Stimulated activated naive CD4-positive, alpha-beta T cell treated with Interleukin-2 at 50 U/mL for 16 hours (primary cell): ENCODE results near the gene RCAN2.
"Not testable (repeated sequence)": the region's sequence is repeated elsewhere in the genome, so short reads cannot be mapped to it uniquely, and the experiment has no call there.

ENCODE experiments used
- DNase-seq: peaks from one replicate; lab custom pipeline; 2025; lab: John Stamatoyannopoulos, UW

The RCAN2 gene

GRCh38 chr6:46440141-46440540 is 51.1 kb downstream of the RCAN2 start:
- DNase-seq, result no peak

DNA sequence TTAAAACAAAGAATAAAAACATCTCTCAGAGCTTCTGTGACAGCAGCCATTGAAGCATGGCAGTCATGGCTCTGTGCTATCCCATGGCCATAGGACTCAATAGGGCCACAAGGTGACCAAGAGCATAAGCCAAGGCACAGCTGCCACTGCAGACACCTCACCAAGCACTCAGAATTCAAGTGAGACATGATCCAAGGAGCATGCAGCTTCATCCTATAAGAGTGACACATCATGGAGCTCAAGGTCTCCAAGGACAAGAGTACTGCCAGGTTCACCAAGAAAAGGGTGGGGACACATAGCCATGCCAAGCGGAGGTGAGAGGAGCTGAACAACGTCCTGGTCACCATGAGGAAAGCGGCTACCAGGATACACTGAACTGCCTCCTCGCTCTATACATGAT is 53.0 kb downstream of the RCAN2 start:
- DNase-seq, result no peak

- DNase-seq, result no peak
Measured at GRCh38 chr6:46437671-46438221, 53.5 kb downstream of the RCAN2 start.

- DNase-seq, result no peak
Measured at GRCh38 chr6:46422619-46423018, 68.6 kb downstream of the RCAN2 start.

DNA sequence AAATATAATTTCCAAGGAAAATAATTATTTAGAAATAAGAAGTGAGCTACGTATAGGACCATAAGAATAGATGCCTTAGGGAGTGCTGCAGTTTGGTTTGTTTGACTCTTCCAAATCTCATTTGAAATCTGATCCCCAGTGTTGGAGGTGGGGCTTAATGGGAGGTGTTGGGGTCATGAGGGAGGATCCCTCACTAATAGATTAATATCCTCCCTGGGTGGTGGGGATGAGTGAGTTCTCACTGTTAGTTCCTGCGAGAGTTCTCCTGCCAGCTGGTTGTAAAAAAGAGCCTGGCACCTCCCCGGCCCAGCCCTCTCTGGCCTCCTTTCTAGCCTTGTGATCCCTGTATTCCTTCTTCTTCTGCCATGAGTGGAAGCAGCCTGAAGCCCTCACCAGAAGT is 69.3 kb downstream of the RCAN2 start:
- no peak for DNase-seq

DNA sequence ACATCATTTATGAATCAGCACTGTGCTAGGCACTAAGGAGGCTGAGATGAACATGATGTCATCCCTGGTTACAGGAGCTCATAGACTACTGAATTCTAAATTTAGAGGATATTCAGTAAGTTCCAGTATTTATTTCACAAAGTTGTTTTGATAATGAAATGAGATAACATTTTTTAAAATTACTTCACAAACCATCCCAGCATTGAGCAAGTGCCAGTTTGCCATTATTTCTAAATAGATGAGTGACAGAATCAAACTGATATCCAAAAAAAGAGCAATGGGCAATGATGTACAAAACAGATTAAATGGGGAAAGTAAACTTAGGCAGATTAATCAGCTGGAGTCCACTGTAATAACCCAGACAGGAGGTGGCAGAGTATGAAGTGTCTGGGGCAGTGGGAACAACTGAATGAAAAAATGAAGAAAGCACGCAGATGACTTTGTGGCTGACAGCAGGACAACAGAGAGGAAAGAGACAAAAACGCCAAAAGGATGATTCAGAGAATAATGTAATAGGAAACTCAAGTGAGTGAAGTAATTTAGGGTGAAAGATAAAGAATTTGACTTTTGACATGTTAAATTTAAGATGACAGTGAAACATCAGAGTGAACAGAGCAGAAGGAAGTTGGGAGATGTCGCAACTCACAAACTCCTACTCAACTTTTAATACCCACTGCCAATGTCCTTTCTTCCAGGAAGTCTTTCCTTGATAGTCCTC is 70.2 kb downstream of the RCAN2 start:
- no peak for DNase-seq

DNA sequence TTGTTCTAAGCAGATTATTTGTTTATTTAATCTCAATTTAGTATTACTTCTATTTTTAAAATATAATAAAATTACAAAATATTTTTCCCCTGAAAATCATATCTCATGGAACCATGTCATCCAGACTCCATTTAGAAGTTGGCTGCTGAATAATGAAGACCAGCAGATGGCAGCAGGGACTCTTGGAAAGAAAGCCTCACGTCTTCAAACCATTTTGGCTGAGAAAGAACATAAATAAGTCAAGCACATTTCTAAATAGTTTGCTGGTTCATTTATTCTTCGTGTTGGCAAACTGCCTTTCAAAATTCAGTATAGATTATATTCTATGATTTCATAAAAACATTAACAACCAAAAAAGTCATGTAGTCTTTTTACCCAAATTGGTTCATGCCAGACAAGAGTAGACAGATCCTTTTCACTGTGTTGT is 71.7 kb downstream of the RCAN2 start:
- no peak for DNase-seq

DNA sequence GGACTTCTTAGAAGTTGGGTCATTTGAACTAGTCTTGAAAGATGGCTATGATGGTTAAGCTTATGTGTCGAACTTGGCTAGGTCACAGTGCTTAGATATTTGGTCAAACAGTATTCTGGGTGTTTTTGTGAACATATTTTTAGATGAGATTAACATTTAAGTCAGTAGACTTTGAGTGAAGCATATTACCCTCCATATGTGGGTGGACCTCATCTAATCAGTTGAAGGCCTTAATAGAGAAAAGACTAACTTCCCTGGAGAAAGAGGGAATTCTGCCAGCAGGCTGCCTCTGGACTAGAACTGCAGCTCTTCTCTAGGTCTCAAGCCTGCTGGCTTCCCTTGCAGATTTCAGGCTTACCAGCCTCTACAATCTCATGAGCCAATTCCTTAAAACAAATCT is 76.9 kb downstream of the RCAN2 start:
- DNase-seq, result no peak

- DNase-seq, result no peak
Measured at GRCh38 chr6:46412662-46413061, 78.6 kb downstream of the RCAN2 start.

DNA sequence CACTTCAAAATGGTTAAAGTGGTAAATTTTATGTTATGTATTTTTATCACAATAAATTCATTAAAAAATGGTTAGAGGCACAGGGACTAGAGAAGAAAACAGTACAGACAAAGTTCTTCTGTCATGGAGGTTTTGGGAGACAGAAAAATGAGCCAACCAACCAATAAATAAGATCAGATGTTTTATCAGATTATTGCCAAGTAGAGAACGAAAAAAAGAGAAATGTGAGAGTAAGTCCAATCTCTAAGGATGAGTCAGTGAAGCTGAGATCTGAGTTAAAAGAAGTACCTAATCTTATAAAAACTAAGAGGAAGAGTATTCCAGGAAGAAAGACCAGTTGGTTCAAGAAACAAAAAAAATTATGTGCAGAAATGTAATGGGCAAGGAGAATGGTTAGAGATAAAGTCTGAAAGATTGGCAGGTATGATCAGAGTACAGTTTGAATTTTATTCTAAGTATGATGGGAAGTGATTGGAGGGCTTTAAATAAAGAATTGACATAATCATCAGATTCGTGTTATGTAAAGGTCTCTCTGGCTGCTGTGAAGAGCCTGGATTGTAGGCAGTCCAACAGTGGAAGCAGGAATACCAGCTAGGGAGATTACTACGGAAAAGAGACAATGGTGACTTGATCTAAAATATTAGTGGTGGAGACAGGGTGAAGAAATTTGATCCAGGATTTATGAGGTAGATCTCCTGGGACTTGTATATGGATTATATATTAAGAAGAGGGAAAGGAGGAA is 79.6 kb downstream of the RCAN2 start:
- no peak for DNase-seq

GRCh38 chr6:46410334-46410953 is 80.8 kb downstream of the RCAN2 start:
- DNase-seq, result no peak

GRCh38 chr6:46407776-46408530 is 83.3 kb downstream of the RCAN2 start:
- no peak for DNase-seq

DNA sequence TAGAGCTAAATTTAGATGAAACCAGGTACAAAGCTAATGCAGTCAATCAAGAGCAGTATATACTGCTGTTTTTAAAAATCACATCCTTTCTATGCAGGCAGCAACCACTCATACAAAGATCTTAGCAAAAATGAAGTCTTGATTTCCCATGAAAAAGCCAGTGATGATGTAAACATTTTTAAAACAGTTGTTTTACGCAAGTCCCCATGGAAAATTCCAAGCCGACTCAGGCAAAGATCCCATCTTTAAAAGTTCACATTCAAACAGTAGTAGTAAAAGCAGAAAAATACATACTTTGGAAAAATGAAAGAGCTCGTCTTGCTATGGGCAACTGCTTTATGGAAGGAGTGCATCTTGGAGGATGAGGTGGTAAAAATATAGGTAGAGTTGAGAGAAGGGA is 84.0 kb downstream of the RCAN2 start:
- DNase-seq, result no peak

DNA sequence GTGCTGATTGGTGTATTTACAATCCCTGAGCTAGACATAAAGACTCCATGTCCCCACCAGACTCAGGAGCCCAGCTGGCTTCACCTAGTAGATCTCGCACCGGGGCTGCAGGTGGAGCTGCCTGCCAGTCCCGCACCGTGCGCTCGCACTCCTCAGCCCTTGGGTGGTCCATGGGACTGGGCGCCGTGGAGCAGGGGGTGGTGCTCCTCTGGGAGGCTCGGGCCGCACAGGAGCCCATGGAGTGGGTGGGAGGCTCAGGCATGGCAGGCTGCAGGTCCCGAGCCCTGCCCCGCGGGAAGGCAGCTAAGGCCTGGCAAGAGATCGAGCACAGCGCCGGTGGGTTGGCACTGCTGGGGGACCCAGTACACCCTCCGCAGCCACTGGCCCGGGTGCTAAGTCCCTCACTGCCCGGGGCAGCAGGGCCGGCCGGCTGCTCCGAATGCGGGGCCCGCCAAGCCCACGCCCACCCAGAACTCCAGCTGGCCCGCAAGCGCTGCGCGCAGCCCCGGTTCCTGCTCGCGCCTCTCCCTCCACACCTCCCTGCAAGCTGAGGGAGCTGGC is 85.5 kb downstream of the RCAN2 start:
- not testable (repeated sequence) for DNase-seq

DNA sequence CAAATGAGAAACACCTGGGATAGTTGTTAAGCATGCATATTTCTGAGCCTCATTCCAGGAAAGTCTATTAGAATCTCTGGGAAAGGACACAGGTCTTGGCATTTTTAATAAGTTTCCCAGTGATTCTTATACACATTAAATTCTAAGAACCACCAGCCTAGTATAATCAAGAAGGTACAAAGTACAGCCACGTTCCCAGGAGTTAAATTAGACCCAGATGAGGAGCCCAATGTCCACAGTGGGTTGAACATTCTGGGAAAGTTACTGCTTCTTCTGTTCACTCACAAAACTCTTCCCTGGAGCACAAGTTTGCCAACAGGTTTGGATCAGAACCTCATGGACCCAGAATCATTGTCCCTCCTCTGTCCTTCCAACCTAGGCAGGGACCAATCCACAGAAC is 90.4 kb downstream of the RCAN2 start:
- DNase-seq, result no peak

- no peak for DNase-seq
Measured at GRCh38 chr6:46395530-46395929, 95.7 kb downstream of the RCAN2 start.

DNA sequence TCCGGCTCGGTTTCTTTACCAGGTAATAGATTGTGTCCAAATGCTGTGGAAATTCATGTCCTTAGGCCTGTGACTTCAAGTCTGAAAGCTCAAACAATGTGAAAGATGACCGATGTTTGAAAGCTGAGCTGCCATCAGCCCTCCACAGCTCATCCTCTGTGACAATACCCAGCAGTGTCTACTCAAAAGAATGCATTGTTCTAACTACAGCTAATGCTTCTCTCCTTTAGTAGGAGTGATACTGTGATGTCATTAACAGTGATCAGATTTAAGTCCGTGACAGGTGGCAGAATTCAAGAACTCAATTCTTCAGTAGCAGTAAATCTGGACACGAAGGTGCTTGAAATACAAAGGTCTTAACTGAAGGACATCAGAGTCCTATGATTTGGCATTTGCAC is 97.3 kb downstream of the RCAN2 start:
- DNase-seq, result no peak

- no peak for DNase-seq
Measured at GRCh38 chr6:46393161-46393939, 97.9 kb downstream of the RCAN2 start.

DNA sequence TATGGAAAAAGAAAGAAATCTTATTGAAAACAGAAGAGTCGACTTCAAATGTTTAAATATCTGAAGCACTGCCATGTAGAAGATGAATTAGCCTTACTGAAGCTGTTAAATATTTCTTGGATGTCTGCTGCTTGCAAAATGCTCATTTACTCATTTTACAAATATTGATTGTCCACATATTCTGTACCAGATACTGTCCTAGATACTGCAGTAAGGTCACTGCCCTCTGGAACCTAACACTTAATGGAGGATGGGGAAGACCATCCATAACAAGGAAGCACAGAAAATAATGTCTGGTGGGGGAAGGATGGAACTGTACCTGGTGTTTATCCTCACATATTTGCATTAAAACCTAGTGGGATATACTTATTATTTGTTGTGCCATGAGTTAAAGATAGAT is 99.0 kb downstream of the RCAN2 start:
- no peak for DNase-seq

DNA sequence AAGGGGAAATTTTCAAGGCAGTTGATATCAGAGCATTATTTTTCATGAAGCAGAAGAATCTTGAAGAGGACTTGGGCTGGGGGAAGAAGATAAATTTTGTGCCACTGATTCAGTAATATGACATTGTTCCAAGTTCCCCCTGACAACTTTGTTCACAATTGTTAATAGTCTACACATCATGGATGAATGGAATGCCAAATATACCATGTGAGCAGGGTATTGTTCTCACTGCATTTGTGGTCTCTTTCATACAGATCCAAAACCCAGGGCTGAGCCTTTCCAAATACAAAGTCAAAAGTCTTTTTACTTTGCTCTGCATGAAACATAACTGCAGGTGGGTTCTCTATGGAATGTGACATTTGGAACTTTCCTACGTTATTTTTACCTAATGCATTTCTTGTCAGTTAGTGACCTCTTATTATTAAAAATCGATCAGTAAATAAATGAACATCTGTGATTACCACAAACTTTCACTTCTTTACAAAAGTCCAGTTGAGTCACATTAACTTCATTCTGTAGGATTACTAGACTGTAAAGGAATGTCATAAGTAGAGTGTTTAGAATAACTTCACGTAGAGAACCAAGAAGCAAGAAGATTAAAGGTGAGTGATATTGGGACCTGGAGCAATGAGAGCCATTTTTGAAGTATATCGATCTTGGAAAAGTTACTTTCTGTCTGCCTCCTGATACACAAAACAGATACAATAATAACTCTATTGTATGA is 100.9 kb downstream of the RCAN2 start:
- DNase-seq, result no peak
